ENCODE measurements around the gene KCNMB1. TPM values are rescaled to one million over a fixed set of nuclear protein-coding genes. Genes with fewer than 3 reads are reported as not detected.
"Not testable (repeated sequence)": the region's sequence is repeated elsewhere in the genome, so short reads cannot be mapped to it uniquely, and the experiment has no call there.

The KCNMB1 gene
- total RNA-seq, 1 donor from 2014 or later, result 0.14 TPM

DNA sequence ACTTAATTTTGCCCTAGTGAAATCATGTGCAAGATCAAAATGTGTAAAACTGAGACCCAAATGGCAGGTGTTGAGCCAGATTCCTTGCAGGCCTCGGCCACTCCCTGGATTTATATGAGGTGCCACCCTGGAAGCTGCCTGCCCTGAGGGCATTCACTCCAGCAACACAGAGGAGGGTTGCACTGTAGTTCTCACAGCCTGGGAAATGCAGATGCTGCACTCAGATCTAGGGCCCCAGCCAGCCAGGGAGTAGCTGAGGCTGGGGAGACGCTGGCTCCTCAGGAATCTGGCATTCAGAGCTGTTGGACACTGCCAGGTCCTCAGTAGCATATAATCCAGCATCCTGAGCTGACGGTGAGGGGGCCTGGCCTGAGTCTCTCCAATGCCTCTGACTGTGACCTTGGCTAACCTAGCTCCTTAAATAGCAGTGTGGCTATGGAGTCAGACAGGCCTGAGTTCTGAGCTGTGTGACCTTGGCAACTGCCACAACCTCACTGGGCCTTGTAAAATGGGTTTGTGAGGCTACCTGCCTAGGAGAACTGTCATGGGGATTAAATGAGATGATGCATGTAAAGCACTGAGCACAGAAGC is 8.7 kb downstream of the KCNMB1 start:
- no peak overlapping the region for H2AFZ ChIP-seq (ENCODE audit: low read depth, low read length)
- H3K36me3 Mint-ChIP-seq (ENCODE audit: low read depth, unreplicated experiment), result peaks cover 2% of the 10 kb centered on the region
- FAIRE-seq (no peak), DNase-seq (ENCODE audit: low read depth) (no peak)
- no peaks in the 10 kb centered on the region for H4K20me1 ChIP-seq (ENCODE audit: insufficient read depth, low read length)
- no peaks in the 10 kb centered on the region for H3K9me3 ChIP-seq (ENCODE audit: insufficient read depth, low read depth, low read length)
- no peak overlapping the region for H3K27ac Mint-ChIP-seq (ENCODE audit: unreplicated experiment)
- H3K27me3 Mint-ChIP-seq (ENCODE audit: low read depth, unreplicated experiment), result peaks cover 29% of the 10 kb centered on the region
- no peaks in the 10 kb centered on the region for H3K79me2 ChIP-seq (ENCODE audit: insufficient read depth, low read length)
- H3K9me3 Mint-ChIP-seq (ENCODE audit: unreplicated experiment), result peaks cover 6% of the 10 kb centered on the region
- H3K27me3 ChIP-seq (ENCODE audit: insufficient read depth, low read length), result no peaks in the 10 kb centered on the region
- no peaks in the 10 kb centered on the region for H3K4me1 ChIP-seq (ENCODE audit: insufficient read depth, low read length)
- H3K4me3 ChIP-seq (ENCODE audit: insufficient read depth, low read depth, low read length), result no peak overlapping the region
- H3K27ac ChIP-seq (ENCODE audit: low read depth, low read length), result no peak overlapping the region
- H3K36me3 ChIP-seq (ENCODE audit: insufficient read depth, low read length), result no peaks in the 10 kb centered on the region
- no peak for TF ChIP-seq EZH2 (IDR thresholded peaks at IDR 0.05; ENCODE audit: insufficient read depth, low read length)
- TF ChIP-seq, protein P1, sequence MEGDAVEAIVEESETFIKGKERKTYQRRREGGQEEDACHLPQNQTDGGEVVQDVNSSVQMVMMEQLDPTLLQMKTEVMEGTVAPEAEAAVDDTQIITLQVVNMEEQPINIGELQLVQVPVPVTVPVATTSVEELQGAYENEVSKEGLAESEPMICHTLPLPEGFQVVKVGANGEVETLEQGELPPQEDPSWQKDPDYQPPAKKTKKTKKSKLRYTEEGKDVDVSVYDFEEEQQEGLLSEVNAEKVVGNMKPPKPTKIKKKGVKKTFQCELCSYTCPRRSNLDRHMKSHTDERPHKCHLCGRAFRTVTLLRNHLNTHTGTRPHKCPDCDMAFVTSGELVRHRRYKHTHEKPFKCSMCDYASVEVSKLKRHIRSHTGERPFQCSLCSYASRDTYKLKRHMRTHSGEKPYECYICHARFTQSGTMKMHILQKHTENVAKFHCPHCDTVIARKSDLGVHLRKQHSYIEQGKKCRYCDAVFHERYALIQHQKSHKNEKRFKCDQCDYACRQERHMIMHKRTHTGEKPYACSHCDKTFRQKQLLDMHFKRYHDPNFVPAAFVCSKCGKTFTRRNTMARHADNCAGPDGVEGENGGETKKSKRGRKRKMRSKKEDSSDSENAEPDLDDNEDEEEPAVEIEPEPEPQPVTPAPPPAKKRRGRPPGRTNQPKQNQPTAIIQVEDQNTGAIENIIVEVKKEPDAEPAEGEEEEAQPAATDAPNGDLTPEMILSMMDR (IDR thresholded peaks at IDR 0.05; ENCODE audit: insufficient read depth, low read depth, low read length), result no peak
- H3K9ac ChIP-seq (ENCODE audit: low read length), result no peak overlapping the region
- no peak overlapping the region for H3K4me2 ChIP-seq (ENCODE audit: low read length)
- no peak overlapping the region for H3K4me3 Mint-ChIP-seq (ENCODE audit: unreplicated experiment)
- no peaks in the 10 kb centered on the region for H3K4me1 Mint-ChIP-seq (ENCODE audit: low read depth, unreplicated experiment)

- Histone ChIP-seq H4K20me1 (ENCODE audit: insufficient read depth, low read length) (no peaks in the 10 kb centered on the region), H3K79me2 (ENCODE audit: insufficient read depth, low read length) (no peaks in the 10 kb centered on the region), H3K4me1 (ENCODE audit: insufficient read depth, low read length) (no peaks in the 10 kb centered on the region), H3K4me3 (ENCODE audit: insufficient read depth, low read depth, low read length) (no peak overlapping the region), H3K27ac (ENCODE audit: low read depth, low read length) (no peak overlapping the region), H3K9ac (ENCODE audit: low read length) (no peak overlapping the region), H3K36me3 (ENCODE audit: insufficient read depth, low read length) (no peaks in the 10 kb centered on the region), H3K4me2 (ENCODE audit: low read length) (no peak overlapping the region), H3K27me3 (ENCODE audit: insufficient read depth, low read length) (no peaks in the 10 kb centered on the region), H3K9me3 (ENCODE audit: insufficient read depth, low read depth, low read length) (no peaks in the 10 kb centered on the region), H2AFZ (ENCODE audit: low read depth, low read length) (no peak overlapping the region)
- no peak overlapping the region for H3K27ac Mint-ChIP-seq (ENCODE audit: unreplicated experiment)
- H3K4me1 Mint-ChIP-seq (ENCODE audit: low read depth, unreplicated experiment), result no peaks in the 10 kb centered on the region
- H3K4me3 Mint-ChIP-seq (ENCODE audit: unreplicated experiment), result no peak overlapping the region
- H3K36me3 Mint-ChIP-seq (ENCODE audit: low read depth, unreplicated experiment), result no peaks in the 10 kb centered on the region
- TF ChIP-seq, protein P1 (IDR thresholded peaks at IDR 0.05; ENCODE audit: insufficient read depth, low read depth, low read length), result no peak
- TF ChIP-seq EZH2 (IDR thresholded peaks at IDR 0.05; ENCODE audit: insufficient read depth, low read length), result no peak
- DNase-seq (ENCODE audit: low read depth) (no peak), FAIRE-seq (no peak)
- peaks cover 14% of the 10 kb centered on the region for H3K27me3 Mint-ChIP-seq (ENCODE audit: low read depth, unreplicated experiment)
- peaks cover 3% of the 10 kb centered on the region for H3K9me3 Mint-ChIP-seq (ENCODE audit: unreplicated experiment)
Observed at GRCh38 chr5:170378740-170379139, 10.4 kb downstream of the KCNMB1 start.

DNA sequence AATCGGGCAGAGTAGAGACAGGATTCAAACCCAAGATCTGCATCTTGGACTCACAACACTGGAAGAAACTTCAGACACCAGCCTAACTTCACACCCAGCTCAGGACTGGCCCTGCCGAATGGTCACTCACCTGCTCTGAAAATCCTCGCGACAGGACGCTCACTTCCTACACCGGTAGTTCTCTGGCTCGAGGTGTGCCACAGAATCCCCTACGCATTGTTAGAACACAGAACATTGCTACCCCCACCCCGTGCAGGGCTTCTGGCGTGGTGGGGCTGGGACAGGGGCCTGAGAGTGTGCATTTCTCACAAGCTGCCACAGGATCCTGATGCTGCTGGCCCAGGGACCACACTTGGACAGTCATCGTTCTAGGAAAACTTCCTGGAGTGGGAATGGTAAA is 12.1 kb downstream of the KCNMB1 start:
- TF ChIP-seq, protein P1 (IDR thresholded peaks at IDR 0.05; ENCODE audit: insufficient read depth, low read depth, low read length), result no peak
- no peak for TF ChIP-seq EZH2 (IDR thresholded peaks at IDR 0.05; ENCODE audit: insufficient read depth, low read length)
- Mint-ChIP-seq H3K4me3 (ENCODE audit: unreplicated experiment) (no peak overlapping the region), H3K27me3 (ENCODE audit: low read depth, unreplicated experiment) (peaks cover 19% of the 10 kb centered on the region), H3K4me1 (ENCODE audit: low read depth, unreplicated experiment) (no peaks in the 10 kb centered on the region), H3K36me3 (ENCODE audit: low read depth, unreplicated experiment) (no peaks in the 10 kb centered on the region), H3K27ac (ENCODE audit: unreplicated experiment) (no peak overlapping the region), H3K9me3 (ENCODE audit: unreplicated experiment) (peaks cover 6% of the 10 kb centered on the region)
- Histone ChIP-seq H4K20me1 (ENCODE audit: insufficient read depth, low read length) (no peaks in the 10 kb centered on the region), H3K27me3 (ENCODE audit: insufficient read depth, low read length) (no peaks in the 10 kb centered on the region), H3K79me2 (ENCODE audit: insufficient read depth, low read length) (no peaks in the 10 kb centered on the region), H2AFZ (ENCODE audit: low read depth, low read length) (no peak overlapping the region), H3K9me3 (ENCODE audit: insufficient read depth, low read depth, low read length) (no peaks in the 10 kb centered on the region), H3K36me3 (ENCODE audit: insufficient read depth, low read length) (no peaks in the 10 kb centered on the region), H3K4me3 (ENCODE audit: insufficient read depth, low read depth, low read length) (no peak overlapping the region), H3K4me2 (ENCODE audit: low read length) (no peak overlapping the region), H3K4me1 (ENCODE audit: insufficient read depth, low read length) (no peaks in the 10 kb centered on the region), H3K9ac (ENCODE audit: low read length) (no peak overlapping the region), H3K27ac (ENCODE audit: low read depth, low read length) (no peak overlapping the region)
- DNase-seq (ENCODE audit: low read depth) (no peak), FAIRE-seq (no peak)

GRCh38 chr5:170376526-170376925 is 12.6 kb downstream of the KCNMB1 start:
- not testable (repeated sequence) for H3K4me3 Mint-ChIP-seq (ENCODE audit: unreplicated experiment); DNase-seq (ENCODE audit: low read depth); H3K9me3 Mint-ChIP-seq (ENCODE audit: unreplicated experiment); H3K27me3 ChIP-seq (ENCODE audit: insufficient read depth, low read length); H3K4me1 ChIP-seq (ENCODE audit: insufficient read depth, low read length); H2AFZ ChIP-seq (ENCODE audit: low read depth, low read length); H4K20me1 ChIP-seq (ENCODE audit: insufficient read depth, low read length); H3K9me3 ChIP-seq (ENCODE audit: insufficient read depth, low read depth, low read length); H3K27ac ChIP-seq (ENCODE audit: low read depth, low read length); H3K9ac ChIP-seq (ENCODE audit: low read length); H3K36me3 ChIP-seq (ENCODE audit: insufficient read depth, low read length); FAIRE-seq; H3K4me3 ChIP-seq (ENCODE audit: insufficient read depth, low read depth, low read length); H3K27ac Mint-ChIP-seq (ENCODE audit: unreplicated experiment); H3K4me2 ChIP-seq (ENCODE audit: low read length); H3K36me3 Mint-ChIP-seq (ENCODE audit: low read depth, unreplicated experiment); H3K4me1 Mint-ChIP-seq (ENCODE audit: low read depth, unreplicated experiment); H3K79me2 ChIP-seq (ENCODE audit: insufficient read depth, low read length)
- H3K27me3 Mint-ChIP-seq (ENCODE audit: low read depth, unreplicated experiment), result peaks cover 19% of the 10 kb centered on the region

Measured in astrocyte (in vitro differentiated cells and primary cell).